Epidermal melanocyte (primary cell): Measurements from ENCODE around the gene GAD1.

Source experiments
- DNase-seq: peaks from one replicate; pipeline ENCODE4 v3.0.0; 2011; ENCODE audit warnings: low spot score; ENCODE audit not compliant: insufficient read length

Gene GAD1

GRCh38 chr2:170845343-170845742, 28.7 kb downstream of the GAD1 start:
- no peak for DNase-seq

GRCh38 chr2:170846314-170846713, 29.6 kb downstream of the GAD1 start:
- no peak for DNase-seq

GRCh38 chr2:170847716-170848115, 31.0 kb downstream of the GAD1 start:
- no peak for DNase-seq

DNA sequence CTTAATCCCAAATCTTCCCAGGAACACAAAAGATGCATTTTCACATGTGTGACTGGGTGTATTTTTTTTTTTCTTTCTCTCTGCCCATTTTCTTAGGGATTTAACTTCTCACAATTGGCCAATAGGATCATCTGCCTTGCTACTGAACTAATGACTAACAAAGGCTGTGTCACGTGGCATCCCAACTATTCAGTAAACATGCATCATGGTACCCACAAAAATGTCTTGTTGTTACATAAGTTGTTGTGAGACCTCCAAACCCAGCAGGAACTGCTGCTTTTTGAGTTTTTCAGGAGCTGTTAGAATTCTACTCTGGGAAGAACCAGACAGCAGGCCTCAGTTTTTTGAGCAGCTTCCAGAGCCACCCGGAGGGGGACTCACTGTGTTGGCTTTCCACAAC, 31.9 kb downstream of the GAD1 start:
- no peak for DNase-seq

DNA sequence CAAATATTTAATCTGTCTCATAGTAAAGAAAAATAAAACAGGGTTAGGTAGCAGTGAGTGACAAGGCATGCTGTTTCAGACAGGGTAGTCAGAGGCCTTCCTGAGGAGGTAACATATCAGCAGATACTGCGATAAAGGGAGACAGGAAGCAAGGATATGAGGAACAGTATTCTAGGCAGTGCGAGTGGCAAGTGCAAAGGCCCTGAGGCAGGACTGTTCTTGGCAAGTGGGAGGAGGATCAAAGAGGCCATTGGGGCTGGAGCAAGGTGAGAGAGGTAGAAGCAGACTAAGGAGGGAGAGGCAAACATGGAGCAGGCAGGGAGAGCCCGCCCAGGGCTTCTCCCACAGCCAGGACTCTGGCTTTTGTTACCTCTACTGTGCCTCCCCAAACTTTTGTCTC, 33.6 kb downstream of the GAD1 start:
- DNase-seq, result no peak

GRCh38 chr2:170851635-170852034, 34.9 kb downstream of the GAD1 start:
- no peak for DNase-seq

GRCh38 chr2:170856066-170856465, 39.4 kb downstream of the GAD1 start:
- no peak for DNase-seq

- DNase-seq, result no peak
Measured at GRCh38 chr2:170862286-170862902, 45.7 kb downstream of the GAD1 start.

- DNase-seq, result no peak
Measured at GRCh38 chr2:170863087-170863486, 46.4 kb downstream of the GAD1 start.

- DNase-seq, result no peak
Measured at GRCh38 chr2:170869036-170869435, 52.3 kb downstream of the GAD1 start.

GRCh38 chr2:170869461-170869860, 52.8 kb downstream of the GAD1 start:
- DNase-seq, result no peak

GRCh38 chr2:170873035-170873692, 56.5 kb downstream of the GAD1 start:
- DNase-seq, result peak; percentile 68

GRCh38 chr2:170878066-170878465, 61.4 kb downstream of the GAD1 start:
- DNase-seq, result no peak

DNA sequence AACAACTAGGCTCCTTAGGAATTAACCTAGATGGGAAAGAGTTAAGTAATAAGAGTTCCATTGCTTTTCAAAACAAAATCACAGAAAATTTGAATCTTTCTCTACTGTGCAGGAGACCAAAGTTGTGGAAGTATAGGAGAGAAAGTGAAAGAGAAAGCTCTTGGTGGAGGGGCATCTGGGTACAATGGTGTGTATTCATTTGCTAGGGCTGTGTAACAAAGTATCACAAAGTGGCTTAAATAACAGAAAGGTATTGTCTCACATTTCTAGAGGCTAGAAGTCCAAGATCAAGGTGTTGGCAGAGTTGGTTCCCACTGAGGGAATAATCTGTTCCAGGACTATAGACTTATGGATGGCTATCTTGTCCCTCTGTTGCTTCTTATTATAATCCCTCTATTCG, 61.8 kb downstream of the GAD1 start:
- DNase-seq, result no peak

DNA sequence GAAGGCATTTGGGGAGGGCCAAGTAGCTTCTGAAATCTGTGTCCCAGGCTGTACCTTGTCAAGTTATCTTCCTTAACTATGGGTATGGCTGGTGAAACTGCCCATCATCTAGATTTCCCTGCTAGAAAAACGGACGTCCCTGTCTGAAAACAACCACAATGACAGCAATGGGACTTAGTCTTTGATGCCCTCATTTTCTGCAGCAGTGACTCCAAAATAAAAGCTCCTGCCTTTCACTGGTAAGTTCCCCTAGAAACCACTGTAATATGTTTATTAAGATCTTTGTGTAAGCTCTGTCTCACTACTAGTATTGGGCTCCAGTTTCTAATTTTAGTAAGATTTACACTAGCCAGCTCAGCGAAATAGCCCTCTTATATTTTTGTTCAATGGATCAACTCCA, 65.2 kb downstream of the GAD1 start:
- DNase-seq, result no peak

- no peak for DNase-seq
Measured at GRCh38 chr2:170882758-170883157, 66.1 kb downstream of the GAD1 start.

- no peak for DNase-seq
Measured at GRCh38 chr2:170883683-170884082, 67.0 kb downstream of the GAD1 start.

DNA sequence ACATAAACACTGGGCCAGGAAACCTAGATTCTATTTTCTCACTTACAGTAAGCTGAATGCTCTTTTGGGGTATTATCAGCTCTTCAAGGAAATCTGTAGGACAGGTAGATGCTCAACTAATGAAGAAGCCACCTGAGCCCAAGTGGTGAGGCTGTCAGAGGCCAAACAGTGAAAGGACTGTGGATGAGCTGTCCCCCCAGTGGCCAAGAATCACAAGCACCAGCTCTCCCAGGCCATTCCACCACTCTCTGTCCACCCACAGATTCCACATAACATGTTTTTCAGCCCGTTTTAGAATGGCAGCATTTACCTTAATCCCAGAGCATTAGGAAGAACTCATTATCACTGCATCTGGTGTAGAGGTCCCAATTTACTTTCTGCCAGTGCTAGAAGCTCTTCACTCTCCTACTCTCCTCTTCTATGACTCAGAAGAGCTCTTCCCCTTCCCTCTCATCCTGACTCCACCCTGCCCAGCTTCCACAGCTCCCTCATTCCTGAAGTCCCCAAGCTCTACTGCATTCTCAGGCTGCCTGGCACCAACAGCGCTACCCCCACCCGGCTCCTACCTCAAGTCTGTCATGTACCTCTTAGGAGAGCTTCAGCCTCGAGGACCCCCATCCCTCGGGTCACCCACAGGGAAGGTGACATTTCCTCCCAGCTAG, 68.6 kb downstream of the GAD1 start:
- DNase-seq, result no peak

- no peak for DNase-seq
Measured at GRCh38 chr2:170886386-170886785, 69.7 kb downstream of the GAD1 start.

DNA sequence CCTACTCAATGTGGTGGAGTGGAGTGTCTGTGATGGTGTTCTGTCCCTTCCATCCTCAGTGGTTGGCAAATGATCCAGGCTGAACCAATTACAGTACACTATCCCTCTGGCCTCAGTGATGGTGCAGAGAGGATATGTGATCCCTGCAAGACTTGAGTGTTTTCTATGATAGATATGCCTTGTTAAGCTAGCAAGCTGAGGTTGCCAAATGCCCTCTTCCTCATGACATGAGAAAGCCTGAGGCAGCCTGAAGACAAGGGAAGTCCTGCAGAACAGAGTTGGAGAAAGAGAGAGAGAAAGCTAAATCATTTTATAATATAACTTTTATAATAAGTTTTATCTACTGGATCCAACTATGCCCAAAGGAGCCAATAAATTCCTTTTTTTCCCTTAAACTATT, 70.8 kb downstream of the GAD1 start:
- peak; percentile 55 for DNase-seq

DNA sequence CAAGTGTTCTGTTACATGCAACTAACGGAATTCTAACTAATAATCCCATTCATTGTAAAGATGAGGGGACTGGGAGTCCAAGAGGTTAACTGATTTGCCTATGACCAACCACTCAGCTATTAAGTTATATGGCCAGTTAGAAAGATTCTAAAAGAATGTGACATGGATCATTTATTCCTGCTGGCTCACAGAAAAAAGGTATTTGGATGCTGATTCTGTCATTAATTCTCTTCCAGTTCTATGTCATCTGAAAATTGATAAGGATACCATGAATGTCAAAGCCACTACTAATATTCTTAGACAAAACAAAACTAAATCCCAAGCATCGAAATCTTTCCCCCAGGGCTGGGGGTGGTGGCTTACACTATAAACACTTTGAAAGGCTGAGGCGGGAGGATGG, 71.2 kb downstream of the GAD1 start:
- DNase-seq, result no peak

GRCh38 chr2:170891893-170892292, 75.2 kb downstream of the GAD1 start:
- DNase-seq, result no peak

DNA sequence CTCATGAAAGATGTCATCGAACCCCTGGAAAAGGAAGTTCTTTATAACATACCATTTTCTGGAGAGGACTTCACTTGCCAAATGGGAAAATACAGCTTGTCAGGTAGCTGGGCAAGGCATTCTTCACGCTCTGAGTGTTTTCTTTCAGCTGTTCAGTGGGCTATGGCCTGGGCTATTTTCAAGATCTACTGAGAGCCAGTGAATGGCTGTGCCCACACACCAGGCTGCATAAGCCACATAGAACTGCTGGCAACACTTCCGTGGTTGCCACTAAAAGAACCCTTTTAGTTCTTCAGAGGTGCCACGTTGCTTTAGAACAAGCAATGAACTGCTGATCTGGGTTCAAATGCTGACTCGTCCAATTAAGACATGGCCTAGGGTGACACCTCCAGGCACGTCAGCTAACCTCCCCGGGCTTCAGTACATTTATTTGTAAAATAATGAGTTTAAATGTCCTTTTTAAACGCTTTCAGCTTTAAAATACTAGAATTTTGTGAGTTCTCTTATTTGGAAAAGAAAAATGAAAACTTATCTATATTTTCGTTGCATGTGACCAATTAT, 75.8 kb downstream of the GAD1 start:
- DNase-seq, result no peak
